Measurements from ENCODE around the gene SPEM3. TPM values are rescaled to one million over a fixed set of nuclear protein-coding genes. Genes with fewer than 3 reads are reported as not detected.

The SPEM3 gene
- polyA plus RNA-seq, 1 donor = not detected

DNA sequence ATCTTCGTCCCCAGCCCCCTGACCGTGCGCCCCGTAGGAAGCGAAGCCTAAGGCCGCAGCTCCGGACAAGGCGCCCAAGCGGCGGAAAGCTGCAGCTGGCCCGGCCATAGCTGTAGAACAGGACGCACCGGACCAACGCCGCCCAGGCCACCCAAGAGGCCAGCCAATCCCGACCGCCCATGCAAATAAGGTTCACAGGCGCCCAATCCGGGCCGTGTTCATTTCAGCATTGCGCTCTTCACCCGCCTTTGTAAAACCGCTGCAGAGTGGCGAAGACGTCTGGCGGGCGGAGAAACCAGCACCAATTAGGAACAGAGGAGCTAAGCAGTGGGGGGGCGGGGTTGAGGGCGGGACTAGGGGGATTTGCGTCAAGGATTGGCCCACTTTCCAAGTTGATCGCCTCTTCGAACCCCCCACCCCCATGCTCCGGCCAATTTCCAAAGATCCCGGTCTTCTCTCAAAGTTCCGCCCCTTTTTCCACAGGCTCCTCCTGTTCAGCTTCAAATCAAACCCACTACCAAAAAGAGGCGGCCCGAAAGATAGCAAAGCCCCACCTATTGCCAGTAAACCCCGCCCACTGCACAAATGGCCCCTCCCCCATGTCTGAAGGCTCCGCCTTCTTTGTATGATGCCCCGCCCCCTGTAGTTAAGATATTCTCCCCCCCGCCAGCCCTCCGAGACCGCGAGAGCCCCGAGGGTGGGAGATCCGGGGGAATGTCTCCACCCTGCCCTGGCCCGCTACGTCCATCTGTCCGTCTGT lies 24.5 kb upstream of the SPEM3 start, which contains the start of gene TMEM256:
Gene TMEM256 (minus strand): TSS at position 121 of the 760 bp plus-strand sequence. CDS start 13 bp downstream, at position 108.
- peak within 1 kb of the TSS; percentile 96 for H3K27ac ChIP-seq (ENCODE audit: low read length)
- no CpG with 5 or more reads among the region's 49 CpGs for WGBS (ENCODE audit: insufficient coverage, low lambda C conversion rate)
- peaks cover 9% of the 10 kb centered on the region for H3K4me1 ChIP-seq (ENCODE audit: control insufficient read depth, insufficient read depth, low read length)
- H3K4me3 ChIP-seq (ENCODE audit: low read length) = peak within 1 kb of the TSS; percentile 93
- no peaks in the 10 kb centered on the region for H3K36me3 ChIP-seq (ENCODE audit: control insufficient read depth, insufficient read depth, low read length)
- peak; percentile 99 to 100 for DNase-seq
- peaks cover 39% of the 10 kb centered on the region for H3K27me3 ChIP-seq (ENCODE audit: control insufficient read depth, insufficient read depth, low read length)
- no peaks in the 10 kb centered on the region for H3K9me3 ChIP-seq (ENCODE audit: control insufficient read depth, low read depth, low read length)

DNA sequence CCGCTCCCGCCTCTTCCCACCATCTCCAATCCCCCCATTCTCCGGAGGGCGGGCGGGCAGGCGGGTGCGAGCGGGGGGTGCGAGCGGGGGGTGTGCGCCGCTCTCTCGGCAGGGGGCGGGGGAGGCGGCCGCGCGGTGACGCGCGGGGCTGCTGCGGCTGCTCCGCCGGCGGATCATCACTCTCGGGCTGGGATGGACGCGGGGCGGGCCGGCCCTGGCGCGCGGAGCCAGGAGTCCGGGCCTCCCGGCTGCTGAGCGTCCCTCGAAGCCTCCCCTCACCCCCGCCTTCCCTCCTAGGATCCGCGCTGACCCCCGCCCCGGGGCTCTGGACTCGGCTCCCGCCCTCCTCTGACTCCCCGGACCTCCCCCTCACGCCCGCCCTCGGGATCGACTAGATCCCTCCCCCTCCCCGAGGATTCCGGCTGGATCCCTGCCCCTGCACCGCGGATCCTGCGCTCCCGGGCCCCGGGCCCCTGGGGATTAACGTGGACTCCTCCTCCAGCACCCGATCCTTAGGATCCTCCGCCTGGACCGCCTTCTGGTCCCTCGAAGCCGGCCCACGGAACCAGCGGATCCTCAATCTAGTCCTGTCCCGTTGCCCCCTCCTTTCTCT lies 23.8 kb upstream of the SPEM3 start:
- 0% methylated on average over 1 of the region's 65 CpGs for WGBS (ENCODE audit: insufficient coverage, low lambda C conversion rate)
- H3K4me1 ChIP-seq (ENCODE audit: control insufficient read depth, insufficient read depth, low read length) = peaks cover 9% of the 10 kb centered on the region
- H3K4me3 ChIP-seq (ENCODE audit: low read length) = peak overlapping the region; percentile 54
- DNase-seq = no peak
- peaks cover 4% of the 10 kb centered on the region for H3K36me3 ChIP-seq (ENCODE audit: control insufficient read depth, insufficient read depth, low read length)
- H3K27ac ChIP-seq (ENCODE audit: low read length) = peak overlapping the region; percentile 68
- peaks cover 45% of the 10 kb centered on the region for H3K27me3 ChIP-seq (ENCODE audit: control insufficient read depth, insufficient read depth, low read length)
- no peaks in the 10 kb centered on the region for H3K9me3 ChIP-seq (ENCODE audit: control insufficient read depth, low read depth, low read length)

- H3K9me3 ChIP-seq (ENCODE audit: control insufficient read depth, low read depth, low read length) = no peaks in the 10 kb centered on the region
- H3K4me3 ChIP-seq (ENCODE audit: low read length) = peak overlapping the region; percentile 54
- H3K4me1 ChIP-seq (ENCODE audit: control insufficient read depth, insufficient read depth, low read length) = peaks cover 9% of the 10 kb centered on the region
- WGBS (ENCODE audit: insufficient coverage, low lambda C conversion rate) = 13% methylated on average over 3 of the region's 38 CpGs
- H3K27ac ChIP-seq (ENCODE audit: low read length) = peak overlapping the region; percentile 68
- peaks cover 7% of the 10 kb centered on the region for H3K36me3 ChIP-seq (ENCODE audit: control insufficient read depth, insufficient read depth, low read length)
- peak in 1 of 2 donors; percentile 19 for DNase-seq
- H3K27me3 ChIP-seq (ENCODE audit: control insufficient read depth, insufficient read depth, low read length) = peaks cover 50% of the 10 kb centered on the region
These were observed 23.1 kb upstream of the SPEM3 start for GRCh38 chr17:7405350-7406234.

GRCh38 chr17:7406235-7406825 lies 22.3 kb upstream of the SPEM3 start:
- Histone ChIP-seq H3K27me3 (ENCODE audit: control insufficient read depth, insufficient read depth, low read length) (peaks cover 53% of the 10 kb centered on the region), H3K4me3 (ENCODE audit: low read length) (no peak overlapping the region), H3K4me1 (ENCODE audit: control insufficient read depth, insufficient read depth, low read length) (peaks cover 9% of the 10 kb centered on the region), H3K27ac (ENCODE audit: low read length) (no peak overlapping the region), H3K36me3 (ENCODE audit: control insufficient read depth, insufficient read depth, low read length) (peaks cover 7% of the 10 kb centered on the region), H3K9me3 (ENCODE audit: control insufficient read depth, low read depth, low read length) (no peaks in the 10 kb centered on the region)
- no CpG with 5 or more reads among the region's 12 CpGs for WGBS (ENCODE audit: insufficient coverage, low lambda C conversion rate)
- no peak for DNase-seq

DNA sequence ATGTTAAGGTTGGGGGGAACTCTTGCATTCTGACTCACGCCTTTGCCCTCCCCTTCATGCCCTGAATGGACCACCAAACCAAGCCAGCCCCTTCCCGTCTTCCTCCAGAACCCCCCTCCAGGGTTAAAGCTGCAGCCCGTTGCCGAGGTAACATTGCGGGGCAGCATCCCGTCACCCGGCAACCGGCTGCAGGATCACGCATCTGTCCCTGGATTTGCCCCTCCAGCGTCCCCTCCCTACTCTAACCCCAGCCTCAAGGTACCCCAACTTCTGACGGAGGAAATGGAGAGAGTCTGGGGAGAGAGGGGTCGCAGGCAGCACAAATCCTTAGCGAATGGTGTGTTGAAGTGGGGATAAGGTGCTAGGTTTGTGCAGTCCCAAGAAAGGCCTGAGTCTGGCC lies 21.6 kb upstream of the SPEM3 start:
- peaks cover 53% of the 10 kb centered on the region for H3K27me3 ChIP-seq (ENCODE audit: control insufficient read depth, insufficient read depth, low read length)
- no peaks in the 10 kb centered on the region for H3K9me3 ChIP-seq (ENCODE audit: control insufficient read depth, low read depth, low read length)
- peaks cover 7% of the 10 kb centered on the region for H3K36me3 ChIP-seq (ENCODE audit: control insufficient read depth, insufficient read depth, low read length)
- H3K4me1 ChIP-seq (ENCODE audit: control insufficient read depth, insufficient read depth, low read length) = peaks cover 3% of the 10 kb centered on the region
- H3K27ac ChIP-seq (ENCODE audit: low read length) = no peak overlapping the region
- no peak for DNase-seq
- no peak overlapping the region for H3K4me3 ChIP-seq (ENCODE audit: low read length)
- no CpG with 5 or more reads among the region's 13 CpGs for WGBS (ENCODE audit: insufficient coverage, low lambda C conversion rate)

GRCh38 chr17:7407485-7408251 lies 21.0 kb upstream of the SPEM3 start, which contains the start of gene NLGN2:
NLGN2 (plus strand) TSS chr17:7407845; CDS start chr17:7408256, 411 bp downstream.
- Histone ChIP-seq H3K27ac (ENCODE audit: low read length) (no peak within 1 kb of the TSS), H3K4me1 (ENCODE audit: control insufficient read depth, insufficient read depth, low read length) (peaks cover 3% of the 10 kb centered on the region), H3K27me3 (ENCODE audit: control insufficient read depth, insufficient read depth, low read length) (peaks cover 53% of the 10 kb centered on the region), H3K4me3 (ENCODE audit: low read length) (no peak within 1 kb of the TSS), H3K36me3 (ENCODE audit: control insufficient read depth, insufficient read depth, low read length) (peaks cover 7% of the 10 kb centered on the region), H3K9me3 (ENCODE audit: control insufficient read depth, low read depth, low read length) (no peaks in the 10 kb centered on the region)
- no peak for DNase-seq
- WGBS (ENCODE audit: insufficient coverage, low lambda C conversion rate) = 47% methylated on average over 2 of the region's 12 CpGs

GRCh38 chr17:7408252-7408727 lies 20.4 kb upstream of the SPEM3 start:
- Histone ChIP-seq H3K27ac (ENCODE audit: low read length) (no peak overlapping the region), H3K9me3 (ENCODE audit: control insufficient read depth, low read depth, low read length) (no peaks in the 10 kb centered on the region), H3K27me3 (ENCODE audit: control insufficient read depth, insufficient read depth, low read length) (peaks cover 53% of the 10 kb centered on the region), H3K4me1 (ENCODE audit: control insufficient read depth, insufficient read depth, low read length) (peaks cover 3% of the 10 kb centered on the region), H3K4me3 (ENCODE audit: low read length) (no peak overlapping the region), H3K36me3 (ENCODE audit: control insufficient read depth, insufficient read depth, low read length) (peaks cover 7% of the 10 kb centered on the region)
- DNase-seq = peak in 1 of 2 donors; percentile 43
- 60% methylated on average over 1 of the region's 58 CpGs for WGBS (ENCODE audit: insufficient coverage, low lambda C conversion rate)

DNA sequence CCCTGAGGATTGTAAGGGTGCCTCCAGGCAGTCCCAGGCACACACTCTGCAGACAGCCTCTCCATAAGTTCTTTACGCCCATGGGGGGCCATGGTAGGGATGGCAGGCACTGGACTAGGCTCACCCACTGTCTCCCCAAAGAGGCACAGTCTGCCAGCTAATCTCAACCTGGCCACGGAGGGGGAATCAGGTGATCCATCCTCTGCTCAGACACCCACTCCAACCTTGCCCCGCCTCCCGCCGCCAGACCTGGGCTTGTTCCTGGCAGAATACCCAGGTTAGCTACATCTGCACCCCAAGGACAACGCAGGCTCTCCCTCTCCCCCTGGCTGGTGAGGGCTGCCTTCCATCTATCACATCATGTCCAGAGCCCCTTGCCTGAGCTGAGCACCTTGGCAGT lies 19.8 kb upstream of the SPEM3 start:
- no peak for DNase-seq
- WGBS (ENCODE audit: insufficient coverage, low lambda C conversion rate) = no CpG with 5 or more reads among the region's 6 CpGs
- peaks cover 7% of the 10 kb centered on the region for H3K36me3 ChIP-seq (ENCODE audit: control insufficient read depth, insufficient read depth, low read length)
- H3K4me3 ChIP-seq (ENCODE audit: low read length) = no peak overlapping the region
- H3K4me1 ChIP-seq (ENCODE audit: control insufficient read depth, insufficient read depth, low read length) = peaks cover 3% of the 10 kb centered on the region
- H3K9me3 ChIP-seq (ENCODE audit: control insufficient read depth, low read depth, low read length) = no peaks in the 10 kb centered on the region
- peaks cover 53% of the 10 kb centered on the region for H3K27me3 ChIP-seq (ENCODE audit: control insufficient read depth, insufficient read depth, low read length)
- H3K27ac ChIP-seq (ENCODE audit: low read length) = no peak overlapping the region

DNA sequence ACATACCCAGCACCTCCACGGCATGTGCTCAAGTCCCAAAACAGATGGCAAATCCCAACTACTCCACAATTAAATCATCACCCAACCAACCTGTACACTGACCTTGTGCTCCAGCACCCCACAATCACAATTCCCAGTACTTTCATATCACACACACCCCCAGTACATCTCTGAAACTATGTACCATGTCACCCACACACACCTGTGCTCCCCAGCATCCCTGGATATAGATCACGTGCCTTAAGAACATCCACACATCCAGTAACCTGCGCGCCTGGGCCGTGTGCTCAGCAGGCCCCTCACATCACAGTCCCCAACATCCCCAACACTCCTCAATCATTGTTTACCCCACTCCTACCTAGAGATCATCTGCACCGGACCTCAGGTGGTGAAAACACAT lies 18.9 kb upstream of the SPEM3 start:
- WGBS (ENCODE audit: insufficient coverage, low lambda C conversion rate) = no CpG with 5 or more reads among the region's 6 CpGs
- H3K27me3 ChIP-seq (ENCODE audit: control insufficient read depth, insufficient read depth, low read length) = peaks cover 51% of the 10 kb centered on the region

More for the DNA sequence above, 18.9 kb upstream of the SPEM3 start:
- Histone ChIP-seq H3K4me1 (ENCODE audit: control insufficient read depth, insufficient read depth, low read length) (peaks cover 3% of the 10 kb centered on the region), H3K36me3 (ENCODE audit: control insufficient read depth, insufficient read depth, low read length) (peaks cover 7% of the 10 kb centered on the region), H3K4me3 (ENCODE audit: low read length) (no peak overlapping the region), H3K27ac (ENCODE audit: low read length) (no peak overlapping the region), H3K9me3 (ENCODE audit: control insufficient read depth, low read depth, low read length) (no peaks in the 10 kb centered on the region)
- no peak for DNase-seq

Measured in large intestine (tissue), 3 donors.